Endometrium (tissue), 2 donors: ENCODE data around the gene NIT1.

Source experiments
- FAIRE-seq: peaks from 2 replicates; lab custom pipeline; 2012; peaks lifted over from hg19 to GRCh38; lab: Jason Lieb, UNC
- donor health status: control.
- donor health status: control.

The NIT1 gene

DNA sequence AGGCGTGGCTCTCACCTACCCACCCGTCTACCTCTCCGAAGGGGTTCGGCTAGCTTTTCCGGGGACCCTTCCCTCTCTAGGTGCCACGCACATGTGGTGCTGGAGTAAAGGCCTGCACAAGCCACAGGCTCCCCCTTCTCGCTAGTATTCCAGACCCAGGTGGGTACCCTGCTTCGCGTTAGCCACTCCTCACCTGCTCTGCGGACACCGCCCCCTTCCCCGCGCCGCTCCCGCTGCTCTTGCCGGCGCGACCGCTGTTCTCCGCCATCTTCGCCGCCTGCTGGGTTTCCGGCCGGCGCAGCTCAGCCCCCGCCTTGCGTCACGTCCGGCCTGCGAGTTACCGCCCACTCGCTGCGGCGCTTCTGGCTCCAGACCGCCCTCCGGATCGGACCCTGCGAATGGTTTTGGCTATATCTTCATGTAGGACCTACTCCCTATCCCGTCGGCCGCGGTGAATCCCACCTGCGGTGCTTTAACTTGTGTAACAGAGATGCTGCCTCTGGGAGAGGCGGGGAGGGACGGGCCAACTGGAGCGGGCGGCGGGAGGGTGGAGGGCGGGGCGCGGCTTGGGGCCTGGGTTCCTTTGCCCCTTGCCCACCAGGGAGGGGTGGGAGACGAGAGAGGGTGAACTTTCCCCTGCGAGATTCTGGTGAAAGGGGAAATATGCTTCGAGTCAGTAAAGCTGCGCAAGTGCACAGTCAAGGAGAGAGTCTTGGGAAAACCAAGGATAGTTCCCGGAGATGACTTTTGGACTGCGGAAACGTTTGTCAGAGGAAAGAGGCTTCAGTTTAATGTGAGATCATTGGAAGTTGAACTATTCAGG lies at the start of gene NIT1, which contains the start of gene PFDN2:
Gene NIT1 (plus strand): TSS at position 347 of the 823 bp plus-strand sequence. CDS start 72 bp downstream, at position 419.
Gene PFDN2 (minus strand): TSS at position 279 of the 823 bp plus-strand sequence. CDS start 11 bp downstream, at position 268.
- FAIRE-seq: no peak

- FAIRE-seq: no peak
Measured at GRCh38 chr1:161068306-161069234, 49.3 kb upstream of the NIT1 start.

DNA sequence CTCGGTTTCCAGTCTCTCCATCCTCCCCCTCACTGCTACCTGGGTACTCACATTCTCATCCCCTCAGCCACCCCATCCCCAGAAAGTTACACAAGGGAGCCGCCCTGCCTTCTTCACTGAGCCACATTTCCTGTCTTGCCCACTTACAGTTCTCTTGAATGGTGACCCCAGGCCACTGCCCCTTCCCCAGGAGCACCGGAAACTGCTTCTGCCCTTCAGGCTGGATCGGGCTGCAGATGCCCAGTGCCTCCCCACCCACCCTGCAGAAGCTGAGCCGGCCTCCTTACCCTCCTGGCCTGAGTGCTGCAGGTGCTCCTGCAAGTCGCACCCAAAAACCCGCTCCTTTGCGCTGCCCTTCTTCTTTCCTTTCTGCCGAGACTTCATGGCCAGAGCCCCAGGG lies 48.7 kb upstream of the NIT1 start:
- no peak for FAIRE-seq

- FAIRE-seq: no peak
Measured at GRCh38 chr1:161069731-161070270, 48.1 kb upstream of the NIT1 start, which contains the start of gene ARHGAP30. ARHGAP30 (minus strand) TSS chr1:161069891; CDS start chr1:161069624, 267 bp downstream.

GRCh38 chr1:161070761-161071160 lies 47.1 kb upstream of the NIT1 start:
- no peak for FAIRE-seq

- FAIRE-seq: no peak
Measured at GRCh38 chr1:161071886-161072371, 46.0 kb upstream of the NIT1 start.

DNA sequence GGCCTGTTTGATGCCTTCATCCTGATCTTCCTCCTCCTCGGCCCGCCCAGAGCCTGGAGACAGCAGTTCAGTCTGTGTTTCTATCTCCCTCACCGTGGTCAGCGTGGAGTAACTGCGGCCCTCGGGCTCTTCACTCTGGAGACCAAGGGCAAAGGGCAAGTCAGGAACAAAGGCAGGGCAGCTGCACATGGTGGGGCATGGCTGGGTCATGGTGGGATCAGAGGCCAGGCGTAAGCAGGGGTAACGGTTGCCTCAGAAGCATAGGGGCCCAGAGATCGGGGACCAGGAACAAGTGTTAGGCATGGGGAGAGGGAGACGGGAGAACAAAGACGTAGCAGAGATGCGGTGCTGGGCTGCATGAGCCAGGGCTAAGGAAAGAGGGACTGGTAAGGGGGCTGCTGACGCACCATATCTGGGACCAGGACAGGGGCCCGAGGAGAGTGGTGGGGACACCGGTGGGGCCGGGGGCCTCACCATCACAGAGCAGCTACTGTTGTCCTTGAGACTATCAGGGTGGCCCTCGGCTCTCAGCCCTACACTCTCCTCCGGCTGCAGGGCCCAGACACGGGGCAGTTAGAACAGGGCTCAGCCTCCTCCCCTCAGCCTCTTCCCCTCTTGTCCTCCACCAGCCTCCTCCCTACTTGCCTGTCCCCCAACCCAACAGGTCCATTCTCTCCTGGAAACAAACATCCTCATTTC lies 45.0 kb upstream of the NIT1 start:
- FAIRE-seq: no peak

DNA sequence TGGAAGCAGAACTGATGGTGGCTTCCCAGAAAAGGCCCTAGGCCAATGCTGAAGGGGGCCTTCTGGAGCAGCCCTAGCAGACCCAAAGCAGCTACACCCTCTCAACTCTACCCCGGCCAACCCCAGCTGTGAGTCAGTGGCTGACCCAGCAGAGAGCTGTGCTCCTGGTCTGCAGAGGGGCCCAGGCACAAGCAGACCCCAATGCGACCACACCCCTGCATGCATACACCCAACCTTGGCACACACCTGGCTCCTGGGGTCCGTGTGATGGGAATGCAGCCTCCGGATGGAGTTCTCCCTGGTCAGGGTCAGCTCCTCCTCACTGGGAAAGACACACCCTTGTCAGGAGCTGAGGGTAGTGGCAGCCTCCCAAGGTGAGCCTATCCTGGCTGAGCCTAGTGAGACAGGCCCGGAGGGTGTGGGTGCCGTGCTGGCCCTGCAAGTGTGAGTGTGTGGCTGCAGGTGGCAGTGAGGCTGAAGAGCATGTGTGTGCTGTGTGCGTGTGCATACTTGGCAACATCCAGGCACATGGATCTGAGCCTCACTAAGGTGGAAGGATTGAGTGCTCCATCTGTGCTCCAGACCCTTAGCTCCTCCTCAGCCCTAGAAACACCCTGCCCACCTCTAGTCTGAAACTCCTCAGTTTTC lies 44.3 kb upstream of the NIT1 start:
- no peak for FAIRE-seq

GRCh38 chr1:161074676-161075368 lies 43.1 kb upstream of the NIT1 start:
- no peak for FAIRE-seq

- no peak for FAIRE-seq
Measured at GRCh38 chr1:161076410-161076809, 41.5 kb upstream of the NIT1 start.

GRCh38 chr1:161077426-161077825 lies 40.5 kb upstream of the NIT1 start:
- FAIRE-seq: no peak

DNA sequence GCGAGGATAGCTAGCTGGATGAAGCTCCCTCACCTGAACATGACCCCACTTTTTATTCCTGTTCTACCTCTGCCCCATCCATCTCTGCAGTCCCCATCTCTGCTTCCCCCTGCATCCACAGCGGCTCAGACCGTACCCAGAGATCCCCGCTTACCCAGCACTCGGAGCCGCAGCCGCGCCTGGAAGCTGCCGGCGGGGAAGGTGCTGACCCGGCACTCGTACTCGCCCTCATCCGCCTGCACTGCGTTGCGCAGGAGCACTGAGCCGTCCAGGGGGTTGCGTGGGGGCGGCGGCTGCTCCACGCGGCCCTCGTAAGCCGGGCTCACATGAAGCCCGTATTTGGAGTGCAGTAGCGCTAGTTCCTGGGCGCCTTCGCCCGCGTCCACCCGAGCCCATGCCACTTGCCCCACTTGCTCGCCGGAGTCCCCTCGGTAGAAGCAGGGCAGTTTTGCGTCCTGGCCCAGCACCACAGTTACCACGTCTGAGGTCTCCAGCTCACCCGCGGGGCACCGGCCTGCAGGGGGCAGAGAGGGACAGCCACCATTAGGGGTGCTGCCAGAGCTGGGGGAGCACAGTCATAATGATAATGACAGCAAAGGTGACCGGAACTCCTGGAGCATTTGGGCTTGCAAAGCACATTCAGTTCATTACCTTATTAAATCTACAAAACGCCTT lies 38.3 kb upstream of the NIT1 start:
- FAIRE-seq: no peak

DNA sequence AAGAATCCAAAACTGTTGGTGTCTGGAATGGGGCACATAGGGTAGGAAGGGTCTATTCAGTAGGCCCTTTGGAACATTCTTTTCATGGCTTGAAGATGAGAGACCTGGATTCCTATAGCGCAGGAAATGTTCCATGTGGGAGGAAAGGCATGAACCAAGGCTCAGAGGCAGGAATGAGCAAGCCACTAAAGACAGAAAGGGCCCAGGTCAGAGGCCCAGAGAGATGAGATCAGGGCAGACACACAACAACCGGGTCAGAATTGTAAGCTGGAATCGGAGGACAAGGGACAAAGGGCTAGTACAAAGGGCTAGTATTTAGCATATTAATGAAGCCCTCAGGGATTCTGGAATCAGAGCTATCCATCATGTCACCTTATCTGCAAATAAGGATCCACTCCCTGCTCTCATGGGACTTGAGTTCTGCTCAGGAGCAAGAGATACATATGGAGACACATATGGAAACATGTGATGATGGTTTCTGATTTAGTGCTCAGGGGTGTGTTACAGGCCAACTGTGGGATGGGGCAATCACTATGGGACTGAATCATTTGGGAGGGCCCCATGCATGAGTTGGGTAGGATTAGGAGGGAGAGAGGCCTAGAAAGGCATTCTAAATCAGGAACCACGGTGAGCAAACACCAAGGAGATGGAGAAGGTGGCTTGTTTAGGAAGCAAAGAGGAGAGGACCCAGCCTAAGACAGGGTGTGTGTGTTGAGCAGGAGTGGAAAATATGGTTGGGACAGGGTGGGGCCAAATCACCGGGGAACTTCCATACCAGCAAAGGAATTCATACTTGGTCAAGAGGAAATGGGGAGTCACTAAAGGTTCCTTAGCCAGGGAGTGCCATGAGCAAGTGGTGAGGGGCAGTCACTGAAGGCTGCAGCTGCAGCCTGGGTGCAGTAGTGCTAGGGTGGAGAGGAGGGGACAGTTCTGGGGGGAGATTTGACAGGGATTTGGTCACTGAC lies 37.2 kb upstream of the NIT1 start:
- no peak for FAIRE-seq

DNA sequence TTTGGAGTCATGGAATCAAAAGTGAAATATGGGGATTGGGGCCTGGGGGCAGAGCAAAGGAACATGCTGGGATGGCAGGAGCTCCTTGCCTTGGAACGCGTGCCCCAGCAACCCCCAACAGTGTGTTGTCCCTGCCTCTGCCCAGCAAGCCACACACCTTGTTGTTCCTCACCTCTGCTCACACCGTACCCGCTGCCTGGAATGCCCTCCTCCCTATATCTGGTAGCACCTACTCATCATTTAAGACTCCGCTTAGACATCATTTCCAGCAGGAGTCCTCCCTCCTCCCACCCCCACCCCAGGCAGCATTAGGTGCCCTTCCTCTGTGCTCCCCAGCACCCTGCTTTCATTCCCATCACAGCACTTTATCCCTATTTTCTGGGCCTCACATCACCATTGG lies 36.4 kb upstream of the NIT1 start:
- no peak for FAIRE-seq

GRCh38 chr1:161082483-161082882 lies 35.4 kb upstream of the NIT1 start:
- no peak for FAIRE-seq

- FAIRE-seq: no peak
Measured at GRCh38 chr1:161082996-161083747, 34.7 kb upstream of the NIT1 start.

DNA sequence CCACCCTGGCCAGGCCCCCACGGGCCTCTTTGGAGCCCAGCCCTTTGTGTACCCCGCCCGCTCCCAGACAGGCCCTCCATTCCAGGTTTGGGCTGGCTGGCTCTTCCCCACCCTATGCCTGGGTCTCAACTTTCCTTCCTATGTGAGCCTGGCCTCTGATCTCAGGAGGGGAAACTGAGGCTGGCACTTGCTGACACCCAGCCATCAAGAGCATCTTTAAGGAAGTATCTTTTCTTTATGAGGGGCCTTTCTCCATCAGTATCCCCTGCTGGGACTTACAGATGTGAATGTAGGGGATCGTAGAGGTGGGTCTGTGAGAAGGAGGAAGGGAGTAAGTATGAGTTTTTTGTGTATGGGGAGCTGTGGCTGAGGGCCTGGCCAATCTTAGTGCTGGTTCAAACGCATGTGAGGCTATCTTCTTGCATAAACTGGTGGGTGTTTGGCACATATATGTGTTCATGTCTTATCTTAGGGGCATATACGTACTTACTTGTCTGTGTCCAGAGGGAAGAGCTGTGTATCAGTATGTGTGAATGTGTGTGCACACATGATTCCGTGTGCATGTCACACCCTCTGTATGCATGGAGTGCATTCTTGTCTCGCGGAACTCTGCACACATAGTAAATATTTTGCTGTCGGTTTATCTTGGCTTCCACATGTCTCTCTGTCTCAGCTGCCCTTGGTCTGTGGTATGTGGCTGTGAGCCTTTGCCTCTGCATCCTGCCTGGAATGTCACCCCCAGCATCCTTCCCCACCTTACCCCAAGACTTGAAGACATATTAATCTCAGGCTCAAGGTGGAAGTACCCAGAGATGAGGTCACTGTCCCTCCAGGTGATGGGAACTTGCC lies 33.9 kb upstream of the NIT1 start:
- FAIRE-seq: no peak
